SK-N-SH treated with all-trans-retinoic acid at 6 μM for 48 hours (cell line): Measurements from ENCODE around the gene CST11.

Experiments used
- ATAC-seq: fragments of 200-7000 bp; cut with Tn5 transposase; 3 replicates; pipeline ENCODE4 v1.9.1; 2020; ENCODE audit warnings: mild to moderate bottlenecking, moderate library complexity
- ARNTL ChIP-seq: fragments of 450-650 bp; formaldehyde crosslinking; IDR thresholded peaks from 2 replicates; pipeline ENCODE4 v1.5.0; 2020; ENCODE audit warnings: low read depth, mild to moderate bottlenecking, moderate library complexity, borderline replicate concordance
- BACH2 ChIP-seq: fragments of 250-450 bp; sonication (Bioruptor Pico); IDR thresholded peaks from 2 replicates; pipeline ENCODE4 v1.9.0; 2021; ENCODE audit warnings: mild to moderate bottlenecking, borderline replicate concordance
- CSRNP3 ChIP-seq: fragments of 250-450 bp; sonication (Bioruptor Pico); IDR thresholded peaks from 2 replicates; pipeline ENCODE4 v1.5.1; 2021; ENCODE audit warnings: mild to moderate bottlenecking, moderate library complexity
- ESRRG ChIP-seq: fragments of 250-450 bp; sonication (Bioruptor Pico); IDR thresholded peaks from 2 replicates; pipeline ENCODE4 v1.6.1; 2021; ENCODE audit warnings: mild to moderate bottlenecking
- ISL1 ChIP-seq: fragments of 250-450 bp; sonication (Bioruptor Pico); IDR thresholded peaks from 2 replicates; pipeline ENCODE4 v2.1.2; 2022; ENCODE audit warnings: mild to moderate bottlenecking, moderate library complexity
- POU6F1 ChIP-seq: fragments of 250-450 bp; sonication (Bioruptor Pico); IDR thresholded peaks from 2 replicates; pipeline ENCODE4 v1.8.0; 2021; ENCODE audit warnings: low read depth, mild to moderate bottlenecking, moderate library complexity, borderline replicate concordance
- PPARA ChIP-seq: fragments of 250-450 bp; sonication (Bioruptor Pico); IDR thresholded peaks from 2 replicates; pipeline ENCODE4 v1.5.0; 2020; ENCODE audit warnings: mild to moderate bottlenecking, borderline replicate concordance
- RARB ChIP-seq: fragments of 250-450 bp; sonication (Bioruptor Pico); IDR thresholded peaks from 2 replicates; pipeline ENCODE4 v1.8.0; 2021; ENCODE audit warnings: mild to moderate bottlenecking, moderate library complexity
- SNAI2 ChIP-seq: fragments of 250-450 bp; sonication (Bioruptor Pico); IDR thresholded peaks from 2 replicates; pipeline ENCODE4 v1.5.0; 2020; ENCODE audit warnings: mild to moderate bottlenecking, moderate library complexity
- TOX ChIP-seq: fragments of 250-450 bp; sonication (Bioruptor Pico); IDR thresholded peaks from 2 replicates; pipeline ENCODE4 v1.8.0; 2021; ENCODE audit warnings: mild to moderate bottlenecking, moderate library complexity, borderline replicate concordance
- TSHZ2 ChIP-seq: fragments of 250-450 bp; sonication (Bioruptor Pico); IDR thresholded peaks from 2 replicates; pipeline ENCODE4 v1.5.0; 2020; ENCODE audit warnings: mild to moderate bottlenecking, moderate library complexity
- ZFP3 ChIP-seq: fragments of 250-450 bp; sonication (Bioruptor Pico); IDR thresholded peaks from 2 replicates; pipeline ENCODE4 v1.5.0; 2020; ENCODE audit warnings: mild to moderate bottlenecking, moderate library complexity
- ZFP30 ChIP-seq: fragments of 450-650 bp; formaldehyde crosslinking; IDR thresholded peaks from 2 replicates; pipeline ENCODE4 v1.5.0; 2022; ENCODE audit warnings: mild to moderate bottlenecking, moderate library complexity
- ZNF565 ChIP-seq: fragments of 450-650 bp; formaldehyde crosslinking; conservative IDR thresholded peaks from 2 replicates; pipeline ENCODE4 v1.5.0; 2020; ENCODE audit warnings: low read depth, mild to moderate bottlenecking, moderate library complexity
- ZNF70 ChIP-seq: fragments of 450-650 bp; formaldehyde crosslinking; IDR thresholded peaks from 2 replicates; pipeline ENCODE4 v1.5.0; 2020; ENCODE audit warnings: mild to moderate bottlenecking, moderate library complexity
- ZNF8 ChIP-seq: fragments of 450-650 bp; formaldehyde crosslinking; IDR thresholded peaks from 2 replicates; pipeline ENCODE4 v1.5.0; 2020; ENCODE audit warnings: mild to moderate bottlenecking, moderate library complexity
- TF ChIP-seq, protein P1 (sequence below): fragments of 250-450 bp; sonication (Bioruptor Pico); IDR thresholded peaks from 2 replicates; pipeline ENCODE4 v1.5.1; 2020; ENCODE audit warnings: low read depth, mild to moderate bottlenecking, moderate library complexity

The CST11 gene

GRCh38 chr20:23404196-23404595 lies 48.5 kb downstream of the CST11 start:
- ATAC-seq, result no peak
- TF ChIP-seq ZNF70, result no peak

DNA sequence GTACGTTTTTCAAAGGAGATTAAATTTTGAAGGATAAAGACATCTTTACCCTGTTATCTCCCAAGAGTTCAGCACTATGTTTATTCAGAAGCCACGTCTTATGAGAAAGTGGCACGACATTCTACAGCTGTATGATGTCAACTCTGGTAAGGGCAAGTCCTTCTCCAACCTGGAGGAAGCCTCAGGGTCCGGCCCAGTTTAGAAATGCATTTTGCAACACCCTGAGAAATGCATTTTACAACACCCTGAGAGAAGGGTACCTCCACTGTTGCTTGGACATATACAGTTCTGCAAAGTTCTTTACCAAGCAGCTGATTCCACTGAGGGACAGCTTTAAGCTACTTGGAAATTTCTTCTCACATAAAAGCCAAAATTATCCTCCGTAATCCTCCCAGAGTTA lies 48.9 kb downstream of the CST11 start:
- no peak for ATAC-seq
- no peak for TF ChIP-seq ZNF8 (CRISPR knock-in tag)
- TF ChIP-seq, protein P1, sequence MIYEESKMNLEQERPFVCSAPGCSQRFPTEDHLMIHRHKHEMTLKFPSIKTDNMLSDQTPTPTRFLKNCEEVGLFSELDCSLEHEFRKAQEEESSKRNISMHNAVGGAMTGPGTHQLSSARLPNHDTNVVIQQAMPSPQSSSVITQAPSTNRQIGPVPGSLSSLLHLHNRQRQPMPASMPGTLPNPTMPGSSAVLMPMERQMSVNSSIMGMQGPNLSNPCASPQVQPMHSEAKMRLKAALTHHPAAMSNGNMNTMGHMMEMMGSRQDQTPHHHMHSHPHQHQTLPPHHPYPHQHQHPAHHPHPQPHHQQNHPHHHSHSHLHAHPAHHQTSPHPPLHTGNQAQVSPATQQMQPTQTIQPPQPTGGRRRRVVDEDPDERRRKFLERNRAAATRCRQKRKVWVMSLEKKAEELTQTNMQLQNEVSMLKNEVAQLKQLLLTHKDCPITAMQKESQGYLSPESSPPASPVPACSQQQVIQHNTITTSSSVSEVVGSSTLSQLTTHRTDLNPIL, result no peak
- TF ChIP-seq SNAI2 (CRISPR knock-in tag), result no peak
- TF ChIP-seq TOX, result no peak
- no peak for TF ChIP-seq ZFP30
- TF ChIP-seq ZFP3 (CRISPR knock-in tag), result no peak
- no peak for TF ChIP-seq CSRNP3 (CRISPR knock-in tag)
- TF ChIP-seq POU6F1 (CRISPR knock-in tag), result no peak
- TF ChIP-seq RARB, result no peak
- TF ChIP-seq ESRRG (CRISPR knock-in tag), result no peak
- no peak for TF ChIP-seq ZNF565 (CRISPR knock-in tag)
- no peak for TF ChIP-seq ARNTL (CRISPR knock-in tag)

DNA sequence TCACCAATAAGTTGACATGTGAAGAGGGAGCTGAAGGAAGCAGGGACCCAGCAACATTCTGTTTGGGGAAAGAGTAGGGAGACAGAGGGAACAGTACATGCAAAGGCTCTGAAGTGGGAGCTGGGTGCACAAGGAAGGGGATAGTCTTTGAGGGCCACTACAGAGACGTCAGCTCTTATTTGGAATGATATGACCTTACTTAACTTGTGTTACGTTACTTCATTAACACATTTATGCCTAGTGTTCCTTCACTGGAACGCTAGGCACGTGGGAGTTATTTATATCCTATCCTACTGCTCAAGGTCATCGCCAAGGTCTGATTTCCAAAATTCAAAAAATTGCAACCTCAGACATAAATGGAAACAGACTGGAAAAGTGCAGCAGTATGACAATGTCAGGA lies 51.6 kb downstream of the CST11 start:
- TF ChIP-seq TSHZ2, result no peak
- TF ChIP-seq ARNTL (CRISPR knock-in tag), result no peak
- no peak for TF ChIP-seq ISL1 (CRISPR knock-in tag)
- TF ChIP-seq SNAI2 (CRISPR knock-in tag), result no peak
- TF ChIP-seq RARB, result no peak
- TF ChIP-seq PPARA (CRISPR knock-in tag), result no peak
- no peak for TF ChIP-seq ZNF565 (CRISPR knock-in tag)
- TF ChIP-seq POU6F1 (CRISPR knock-in tag), result no peak
- TF ChIP-seq BACH2 (CRISPR knock-in tag), result no peak
- TF ChIP-seq, protein P1, result no peak
- no peak for ATAC-seq
